UCSD-AML1 (cell line): ENCODE data around the gene ENPP4.
"Not testable (repeated sequence)": the region's sequence is repeated elsewhere in the genome, so short reads cannot be mapped to it uniquely, and the experiment has no call there.

ENCODE experiments used
- DNase-seq: peaks from one replicate; lab custom pipeline; 2025; ENCODE audit not compliant: unreplicated experiment; lab: John Stamatoyannopoulos, UW

Gene ENPP4

GRCh38 chr6:46129629-46130511 is at the start of gene ENPP4:
TSS of gene ENPP4 (plus strand) at chr6:46129989. CDS start at chr6:46139584, 9,595 bp downstream.
- DNase-seq: no peak

DNA sequence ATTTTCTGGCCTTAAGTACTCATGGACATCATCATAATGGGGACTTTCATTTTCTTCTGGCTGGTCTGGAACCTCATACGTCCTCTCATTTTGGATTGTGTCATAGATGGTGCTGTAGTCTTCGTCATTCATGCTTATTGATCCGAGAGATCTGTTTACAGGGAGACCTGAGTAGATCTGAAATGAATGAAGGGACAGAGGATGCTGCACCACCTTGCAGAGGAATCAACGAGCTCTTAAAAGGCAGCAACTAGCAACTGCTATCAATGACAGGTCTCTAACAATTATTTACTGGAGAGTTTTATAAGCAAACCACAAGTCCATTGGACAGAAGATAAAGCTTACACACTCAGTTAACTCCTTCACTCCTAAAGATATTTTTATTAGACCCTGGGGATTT is 49.7 kb upstream of the ENPP4 start:
- no peak for DNase-seq

- not testable (repeated sequence) for DNase-seq
Observed at GRCh38 chr6:46085688-46086087, 44.1 kb upstream of the ENPP4 start.

DNA sequence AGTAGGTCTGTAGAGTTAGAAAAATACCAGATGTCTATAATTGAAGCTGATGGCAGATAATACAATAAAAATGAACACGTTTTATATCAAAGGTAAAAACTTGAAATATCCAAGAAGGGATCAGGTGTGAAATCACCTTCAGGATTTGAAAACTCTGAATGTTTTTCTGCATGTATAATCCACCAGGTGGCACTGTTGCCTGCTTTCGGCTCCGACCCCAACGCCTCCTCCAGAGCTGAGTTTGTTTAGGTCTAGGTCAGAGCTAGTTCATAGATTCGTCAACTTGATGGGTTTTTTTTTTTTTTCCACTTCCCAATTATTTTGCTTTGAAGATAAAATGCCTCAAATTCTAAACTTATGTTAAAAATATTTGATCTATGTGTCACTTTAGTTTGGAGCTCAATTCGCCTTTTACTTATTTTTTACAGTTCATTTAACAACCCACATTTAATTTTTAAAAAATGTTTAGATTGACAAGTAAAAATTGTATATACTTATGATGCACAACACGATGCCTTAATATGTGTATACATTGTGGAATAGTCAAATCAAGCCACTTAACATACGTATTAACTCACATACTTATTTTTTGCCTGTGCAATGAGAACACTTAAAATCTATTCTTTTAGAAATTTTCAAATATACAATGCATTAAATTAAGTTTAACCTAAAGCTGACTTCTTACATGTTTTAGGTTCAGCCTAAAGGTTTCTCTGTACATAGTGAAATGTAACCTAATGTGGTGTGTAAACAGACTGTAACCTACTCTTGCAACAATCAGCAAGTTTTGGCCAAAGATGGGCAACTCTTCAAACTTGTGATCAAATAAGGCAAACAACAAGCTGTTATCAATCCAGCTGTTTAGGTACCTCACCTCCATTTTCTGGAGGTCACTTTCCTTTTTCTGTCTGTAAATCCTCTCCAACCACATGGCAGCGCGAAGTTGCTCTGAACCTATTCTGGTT is 39.4 kb upstream of the ENPP4 start:
- peak; percentile 16 for DNase-seq

DNA sequence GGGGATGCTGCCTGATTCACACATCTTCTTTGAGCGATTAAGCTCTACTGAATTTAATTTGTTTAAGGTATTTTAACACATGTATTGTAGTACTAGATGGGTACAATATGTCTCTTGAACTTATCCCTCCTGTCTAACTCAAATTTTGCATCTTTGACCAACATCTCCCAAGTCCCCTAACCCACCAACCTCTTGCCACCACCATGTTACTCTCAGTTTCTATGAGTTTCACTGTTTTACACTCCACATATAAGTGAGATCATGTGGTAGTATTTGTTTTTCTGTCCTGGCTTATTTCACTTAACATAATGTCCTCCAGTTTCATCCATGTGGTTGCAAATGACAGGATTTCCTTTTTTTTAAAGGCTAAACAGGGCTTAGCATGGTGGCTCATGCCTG is 38.7 kb upstream of the ENPP4 start:
- DNase-seq: no peak

GRCh38 chr6:46095251-46095650 is 34.5 kb upstream of the ENPP4 start:
- DNase-seq: no peak

DNA sequence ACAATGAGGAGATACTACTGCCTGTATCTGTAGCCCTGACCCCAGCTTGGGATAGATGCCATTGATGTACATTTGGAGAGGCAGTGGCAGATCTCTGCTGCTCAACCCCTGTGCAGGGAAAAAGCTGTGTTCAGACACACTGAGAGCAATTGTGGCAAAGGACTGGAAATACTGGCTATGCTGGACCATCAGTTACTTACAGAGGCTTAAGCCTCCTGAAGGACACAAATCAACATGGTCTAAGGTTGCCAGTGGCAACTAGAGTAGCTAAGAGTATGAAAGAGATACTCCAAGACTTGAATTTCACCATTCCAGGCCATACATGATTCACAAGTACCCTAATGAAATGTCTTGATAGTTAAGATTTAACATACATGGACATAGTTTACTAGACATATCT is 32.4 kb upstream of the ENPP4 start:
- no peak for DNase-seq

DNA sequence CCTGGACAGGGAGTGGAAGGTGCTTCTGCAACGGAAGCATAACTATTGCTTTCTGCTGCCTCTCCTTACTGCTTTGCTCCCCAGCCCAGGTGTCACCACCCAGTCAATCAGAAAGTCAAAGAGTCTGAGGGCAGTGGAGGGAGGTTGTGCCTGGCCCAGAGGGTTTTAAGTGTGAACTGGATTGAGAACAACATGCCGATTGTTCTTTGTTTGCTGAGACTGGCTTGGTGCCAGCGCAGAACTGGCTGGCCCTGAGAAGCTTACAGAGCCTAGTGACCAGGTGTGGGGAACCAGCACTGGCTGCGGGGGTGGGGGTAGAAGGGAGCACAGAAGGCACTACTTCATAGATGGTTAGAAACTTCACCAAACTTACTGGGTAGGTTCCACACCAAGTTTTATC is 31.1 kb upstream of the ENPP4 start:
- DNase-seq: no peak

DNA sequence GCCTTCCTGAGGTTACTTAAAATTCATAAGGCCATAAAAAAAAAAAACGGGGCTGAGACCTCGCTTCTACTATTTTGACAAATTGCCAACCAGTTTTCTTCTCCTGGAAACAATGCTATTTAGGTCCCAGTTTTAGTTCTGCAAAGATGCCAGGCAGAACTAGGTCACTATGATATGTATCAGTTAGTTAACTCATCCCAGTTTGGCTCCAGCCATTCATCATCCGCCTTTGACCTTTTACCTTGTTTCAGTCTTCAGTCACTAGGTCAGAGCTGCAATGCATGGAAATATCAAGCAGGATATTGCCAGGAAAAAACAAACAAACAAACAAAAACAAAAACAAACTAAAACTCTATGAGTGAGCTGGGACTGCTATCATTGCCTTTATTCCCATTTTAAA is 29.8 kb upstream of the ENPP4 start:
- no peak for DNase-seq

DNA sequence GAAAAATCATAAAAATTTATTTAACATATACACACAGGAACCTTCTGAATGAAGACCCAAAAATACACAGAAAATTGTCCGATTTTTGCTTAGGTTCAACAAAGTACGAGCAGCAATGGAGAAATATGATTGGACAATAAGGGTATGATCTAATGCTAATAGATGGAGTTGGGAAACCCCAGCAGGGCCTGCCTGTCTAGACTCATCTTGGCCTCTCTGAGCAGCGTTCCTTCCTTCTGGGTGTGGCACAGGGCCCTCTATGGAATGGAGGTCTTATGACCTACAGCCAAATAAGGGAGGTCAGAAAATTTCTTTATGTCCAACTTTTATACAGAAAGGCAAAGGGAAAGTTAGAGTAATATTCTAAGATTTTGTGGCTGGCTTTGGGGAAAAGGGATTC is 27.7 kb upstream of the ENPP4 start:
- no peak for DNase-seq

- DNase-seq: no peak
Observed at GRCh38 chr6:46103441-46104115, 26.2 kb upstream of the ENPP4 start.

GRCh38 chr6:46104209-46104608 is 25.6 kb upstream of the ENPP4 start:
- no peak for DNase-seq

DNA sequence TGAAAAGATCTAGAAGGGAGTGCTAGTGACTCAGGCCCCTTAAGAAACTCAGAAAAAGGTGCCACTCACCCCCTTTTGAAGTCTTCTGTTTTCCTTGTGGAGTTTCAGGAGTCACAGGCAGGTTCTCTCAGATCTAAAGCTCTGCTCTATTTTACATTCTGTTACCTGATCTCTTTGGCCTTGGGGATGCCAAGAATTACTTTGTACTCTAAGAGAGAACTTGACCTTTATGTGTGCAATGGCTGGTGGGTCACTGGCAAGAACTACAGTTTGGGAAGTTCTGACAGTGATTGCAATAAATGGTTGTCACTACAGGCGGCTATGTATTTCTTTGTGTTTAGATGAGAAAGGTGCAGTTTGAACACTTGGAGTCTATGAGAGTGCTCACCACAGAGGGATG is 24.2 kb upstream of the ENPP4 start:
- DNase-seq: no peak

GRCh38 chr6:46113370-46113769 is 16.4 kb upstream of the ENPP4 start:
- no peak for DNase-seq

- no peak for DNase-seq
Observed at GRCh38 chr6:46115634-46116033, 14.2 kb upstream of the ENPP4 start.

DNA sequence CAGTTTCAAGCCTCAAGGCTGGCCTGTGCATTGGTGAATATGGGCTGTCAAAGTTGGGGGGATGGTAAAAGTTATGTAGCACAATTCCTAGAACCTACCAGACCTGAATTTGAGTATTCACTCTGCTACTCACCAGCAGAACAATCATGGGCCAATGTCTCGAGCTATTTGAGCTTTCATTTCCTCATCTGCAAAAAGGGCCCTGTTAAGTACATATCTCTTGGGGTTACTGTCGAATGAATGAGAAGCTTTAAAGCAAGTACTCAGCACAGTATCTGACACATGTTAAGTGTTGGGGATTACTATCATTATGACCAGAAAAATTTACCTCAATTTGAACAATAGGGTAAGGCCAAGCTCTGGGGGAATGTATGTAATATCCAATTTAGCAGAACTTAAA is 13.5 kb upstream of the ENPP4 start:
- no peak for DNase-seq

GRCh38 chr6:46118157-46118556 is 11.6 kb upstream of the ENPP4 start:
- no peak for DNase-seq

GRCh38 chr6:46118836-46119235 is 11.0 kb upstream of the ENPP4 start:
- DNase-seq: no peak

DNA sequence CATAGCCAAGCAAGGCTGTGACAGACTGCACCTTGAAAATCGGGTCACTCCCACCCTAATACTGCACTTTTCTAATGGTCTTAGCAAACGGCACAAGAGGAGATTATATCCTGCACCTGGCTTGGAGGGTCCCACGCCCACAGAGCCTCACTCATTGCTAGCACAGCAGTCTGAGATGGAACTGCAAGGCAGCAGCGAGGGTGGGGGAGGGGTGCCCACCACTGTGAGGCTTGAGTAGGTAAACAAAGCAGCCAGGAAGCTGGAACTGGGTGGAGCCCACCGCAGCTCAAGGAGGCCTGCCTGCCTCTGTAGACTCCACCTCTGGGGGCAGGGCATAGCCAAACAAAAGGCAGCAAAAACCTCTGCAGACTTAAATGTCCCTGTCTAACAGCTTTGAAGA is 10.1 kb upstream of the ENPP4 start:
- DNase-seq: not testable (repeated sequence)

- DNase-seq: no peak
Observed at GRCh38 chr6:46128476-46128875, 1.3 kb upstream of the ENPP4 start.

GRCh38 chr6:46129291-46129628 is 529 bp upstream of the ENPP4 start:
- DNase-seq: no peak
